ENCODE data around the gene CYP4F22.
"Not testable (repeated sequence)": the region's sequence is repeated elsewhere in the genome, so short reads cannot be mapped to it uniquely, and the experiment has no call there.

Gene CYP4F22

DNA sequence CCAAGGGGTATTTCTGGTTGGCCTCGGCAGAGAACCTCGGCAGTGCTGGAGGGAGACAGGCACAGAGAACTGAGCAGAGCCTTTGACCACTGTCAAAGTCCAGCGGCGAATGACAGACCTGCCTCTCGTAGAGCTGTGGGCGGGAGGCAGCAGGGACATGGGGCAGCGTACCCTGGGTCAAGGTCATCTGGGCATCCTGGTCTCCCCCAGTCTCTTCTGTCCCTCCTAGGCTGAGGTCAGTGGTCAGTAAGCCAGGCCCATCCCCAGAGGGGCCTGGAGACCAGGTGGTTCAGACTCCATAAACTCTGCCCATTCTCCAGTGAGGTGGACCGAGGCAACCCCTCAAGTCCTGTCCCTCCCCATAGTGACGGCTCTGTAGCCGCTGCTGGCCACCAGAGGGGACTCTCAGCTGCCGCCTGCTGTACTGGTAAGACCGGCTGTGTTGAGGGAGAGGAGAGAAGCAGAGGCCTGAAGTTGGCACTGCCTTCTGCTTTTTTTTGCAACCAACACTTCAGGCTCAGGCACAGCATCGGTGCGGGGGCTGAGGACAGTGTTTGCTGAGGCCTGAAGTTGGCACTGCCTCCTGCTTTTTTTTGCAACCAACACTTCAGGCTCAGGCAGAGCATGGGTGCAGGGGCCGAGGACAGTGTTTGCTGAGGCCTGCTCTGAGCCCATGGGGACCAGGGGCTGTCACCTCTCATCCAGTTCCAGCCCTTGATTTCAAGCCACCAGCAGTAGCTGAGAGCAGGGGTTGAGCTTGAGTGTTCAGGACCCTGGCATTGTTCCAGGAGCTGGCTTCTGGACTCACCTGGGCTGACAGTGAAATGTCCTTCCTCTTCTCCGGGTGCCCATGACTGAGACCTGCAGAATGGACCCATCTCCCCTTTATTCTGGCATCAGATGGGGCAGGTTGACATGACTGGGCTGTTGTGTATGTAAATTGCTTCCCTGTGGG is 28.7 kb upstream of the CYP4F22 start, which contains the start of gene PGLYRP2:
TSS of gene PGLYRP2 (minus strand) at position 111 of the 955 bp plus-strand sequence. CDS start 130 bp downstream, outside the sequence.
- no peak within 1 kb of the TSS for H3K4me3 ChIP-seq (ENCODE audit: low read length)
- no peak for TF ChIP-seq CTCF (conservative IDR thresholded peaks at IDR 0.05; ENCODE audit: low read depth, low read length)
- DNase-seq (ENCODE audit: low read depth) = no peak

DNA sequence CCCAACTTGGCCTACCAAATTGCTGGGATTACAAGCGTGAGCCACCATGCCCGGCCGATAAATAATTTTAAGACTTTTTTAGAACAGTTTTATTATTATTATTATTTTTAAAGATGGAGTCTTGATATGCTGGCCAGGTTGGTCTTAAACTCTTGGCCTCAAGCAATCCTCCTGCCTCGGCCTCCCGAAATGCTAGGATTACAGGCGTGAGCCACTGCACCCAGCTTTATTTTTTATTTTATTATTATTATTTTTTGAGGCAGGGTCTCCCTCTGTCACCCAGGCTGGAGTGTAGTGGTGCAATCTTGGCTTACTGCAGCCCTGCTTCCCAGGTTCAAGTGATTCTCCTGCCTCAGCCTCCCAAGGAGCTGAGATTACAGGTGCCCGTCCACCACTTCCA is 27.3 kb upstream of the CYP4F22 start:
- DNase-seq (ENCODE audit: low read depth); H3K4me3 ChIP-seq (ENCODE audit: low read length): not testable (repeated sequence)

DNA sequence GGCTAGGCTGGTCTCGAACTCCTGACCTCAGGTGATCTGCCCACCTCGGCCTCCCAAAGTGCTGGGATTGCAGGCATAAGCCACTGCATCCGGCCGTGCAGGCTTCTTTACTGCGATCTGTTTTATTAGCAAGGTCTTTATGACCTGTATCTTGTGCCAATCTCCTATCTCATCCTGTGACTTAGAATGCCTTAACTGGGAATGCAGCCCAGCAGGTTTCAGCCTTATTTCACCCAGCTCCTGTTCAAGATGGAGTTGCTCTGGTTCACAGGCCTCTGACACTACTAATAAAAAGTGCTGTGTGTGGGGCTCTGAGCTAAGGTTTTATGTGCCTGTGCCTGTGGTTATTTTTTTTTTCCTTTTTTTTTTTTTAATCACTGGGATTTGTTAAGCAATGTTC is 22.6 kb upstream of the CYP4F22 start:
- not testable (repeated sequence) for H3K4me3 ChIP-seq (ENCODE audit: low read length); DNase-seq (ENCODE audit: low read depth)

GRCh38 chr19:15487038-15487437 is 21.3 kb upstream of the CYP4F22 start:
- no peak for TF ChIP-seq CTCF (conservative IDR thresholded peaks at IDR 0.05; ENCODE audit: low read depth, low read length)
- H3K4me3 ChIP-seq (ENCODE audit: low read length) = no peak overlapping the region
- no peak for DNase-seq (ENCODE audit: low read depth)

DNA sequence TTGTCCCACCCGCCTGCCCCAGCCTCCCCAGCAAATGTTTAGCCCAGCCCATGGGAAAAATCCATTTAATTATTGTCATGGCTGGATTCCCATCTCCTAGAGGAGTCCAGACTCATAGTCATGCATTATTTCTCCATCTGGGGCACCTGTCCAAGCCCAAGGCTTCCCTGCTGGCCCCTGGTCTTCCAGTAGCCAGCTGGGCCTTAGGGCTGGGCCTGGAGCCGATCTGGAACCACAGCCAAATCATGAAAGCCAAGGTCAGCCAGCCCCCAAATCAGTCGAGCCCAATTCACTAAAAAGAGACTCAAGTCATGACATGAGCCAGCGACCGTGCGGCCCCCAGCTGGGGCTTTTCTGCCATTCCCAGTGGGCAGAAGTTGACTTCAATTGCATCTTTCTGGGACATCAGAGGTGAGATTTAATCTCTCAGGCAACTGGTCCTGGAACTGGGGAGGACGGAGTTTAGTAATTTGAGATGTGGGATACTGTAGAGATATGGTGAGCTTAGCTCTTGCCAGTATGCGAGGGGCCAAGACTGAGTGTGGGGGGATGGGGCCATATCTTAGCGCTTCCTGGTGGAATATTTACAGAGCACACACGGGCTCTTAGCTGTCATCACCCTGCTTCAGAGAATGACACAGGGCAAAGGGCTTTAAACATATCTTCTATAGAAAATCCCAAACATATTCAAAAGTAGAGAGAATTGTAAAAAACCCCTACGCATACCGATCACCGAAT is 19.7 kb upstream of the CYP4F22 start:
- no peak overlapping the region for H3K4me3 ChIP-seq (ENCODE audit: low read length)
- DNase-seq (ENCODE audit: low read depth) = no peak
- no peak for TF ChIP-seq CTCF (conservative IDR thresholded peaks at IDR 0.05; ENCODE audit: low read depth, low read length)

DNA sequence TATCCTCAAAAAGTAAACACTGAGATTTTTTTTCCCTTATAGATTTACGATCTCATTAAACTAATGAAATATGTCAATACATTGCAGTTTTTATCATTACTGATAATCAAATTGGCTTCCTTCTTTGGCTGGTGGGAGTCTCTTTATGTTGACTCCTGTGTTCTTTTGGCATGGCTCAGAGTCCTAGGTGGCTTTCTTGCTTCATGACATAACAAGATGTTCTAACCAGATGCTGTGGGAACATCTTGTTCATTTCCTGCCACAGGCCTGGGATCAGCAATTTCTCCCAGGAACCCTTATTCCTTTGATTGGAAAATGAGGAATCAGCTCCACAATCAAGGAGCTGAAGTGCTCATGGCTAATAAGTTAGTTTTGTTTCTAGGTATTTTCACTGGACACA is 13.2 kb upstream of the CYP4F22 start:
- DNase-seq (ENCODE audit: low read depth) = no peak
- no peak overlapping the region for H3K4me3 ChIP-seq (ENCODE audit: low read length)
- no peak for TF ChIP-seq CTCF (conservative IDR thresholded peaks at IDR 0.05; ENCODE audit: low read depth, low read length)

GRCh38 chr19:15498156-15498858 is 10.0 kb upstream of the CYP4F22 start:
- TF ChIP-seq CTCF (conservative IDR thresholded peaks at IDR 0.05; ENCODE audit: low read depth, low read length) = no peak
- no peak for DNase-seq (ENCODE audit: low read depth)
- no peak overlapping the region for H3K4me3 ChIP-seq (ENCODE audit: low read length)
